AG10803 (cell line): ENCODE data around the gene WDFY4.

Experiments used
- DNase-seq: peaks from one replicate; pipeline ENCODE4 v3.0.0; 2010; ENCODE audit warnings: low read depth
- H3K4me3 ChIP-seq: 2 replicates; pipeline ENCODE4 v1.5.1; 2011; ENCODE audit warnings: mild to moderate bottlenecking, low read length, control low read depth
- CTCF ChIP-seq: conservative IDR thresholded peaks from 2 replicates; pipeline ENCODE4 v1.5.1; 2011; ENCODE audit warnings: mild to moderate bottlenecking, low read length, control low read depth, inconsistent platforms

WDFY4 gene

GRCh38 chr10:48903151-48903550 lies 218.5 kb downstream of the WDFY4 start:
- no peak for TF ChIP-seq CTCF
- H3K4me3 ChIP-seq: no peak overlapping the region
- DNase-seq: no peak

DNA sequence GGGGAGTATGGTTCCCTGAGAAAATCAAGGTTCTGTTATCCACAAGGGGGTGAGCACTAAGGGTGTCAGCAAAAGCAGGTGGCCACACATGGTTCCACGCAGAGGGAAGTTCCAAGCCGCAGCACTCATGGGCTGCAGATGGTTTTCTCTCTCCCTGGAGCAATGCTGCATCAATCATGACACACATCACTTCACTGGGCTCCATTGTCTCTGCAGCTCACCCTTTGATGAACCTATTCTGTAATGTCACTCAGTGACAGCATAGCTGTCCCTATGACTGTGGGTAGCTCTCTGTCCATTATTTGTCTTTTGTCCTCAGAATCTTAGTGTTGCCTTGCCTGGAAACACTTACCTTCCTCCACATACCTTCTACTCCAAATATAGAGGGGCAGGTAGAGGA lies 220.2 kb downstream of the WDFY4 start:
- TF ChIP-seq CTCF: no peak

DNA sequence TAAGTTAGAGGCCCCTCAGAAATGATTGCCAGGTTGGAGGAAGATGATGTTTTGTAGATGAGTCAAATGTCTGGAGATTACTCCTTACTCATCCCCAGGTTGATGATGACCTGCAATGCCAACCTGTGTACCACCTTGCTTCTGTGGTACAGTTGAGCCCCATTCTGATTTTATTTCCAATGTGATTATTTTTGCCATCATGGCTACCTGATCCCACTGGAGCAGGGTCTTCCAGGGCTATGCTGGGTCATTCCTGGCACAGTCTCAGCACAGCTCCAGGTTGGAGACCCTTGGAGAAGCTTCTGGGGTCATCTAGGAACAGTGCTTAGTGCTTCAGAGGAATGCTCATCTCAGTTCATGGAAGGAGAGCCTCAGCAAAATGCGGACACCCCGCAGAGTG lies 220.6 kb downstream of the WDFY4 start:
- DNase-seq: no peak
- H3K4me3 ChIP-seq: no peak overlapping the region
- TF ChIP-seq CTCF: no peak

More for the DNA sequence above, 220.2 kb downstream of the WDFY4 start:
- DNase-seq: no peak
- no peak overlapping the region for H3K4me3 ChIP-seq

- DNase-seq: no peak
- no peak for TF ChIP-seq CTCF
- H3K4me3 ChIP-seq: no peak overlapping the region
Measured at GRCh38 chr10:48906841-48907240, 222.2 kb downstream of the WDFY4 start.

DNA sequence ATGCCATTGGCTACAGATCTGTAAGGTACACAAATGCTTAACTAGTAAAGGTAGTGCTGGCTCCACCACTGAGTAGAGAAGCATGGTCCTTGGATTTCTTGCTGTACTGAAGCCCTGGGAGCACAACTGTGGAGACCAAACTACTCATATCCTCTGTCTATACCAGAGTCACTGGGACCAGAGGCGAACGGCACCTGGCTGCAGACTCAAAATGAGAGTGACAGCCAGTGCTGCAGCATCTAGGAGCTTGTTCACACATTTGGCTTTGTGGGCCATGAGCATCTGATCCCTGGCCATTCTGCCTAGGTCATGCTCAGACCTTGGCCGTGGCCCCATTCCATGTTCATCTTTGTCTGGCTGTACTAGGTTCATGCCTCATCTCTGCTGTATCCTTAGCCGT lies 223.1 kb downstream of the WDFY4 start:
- no peak overlapping the region for H3K4me3 ChIP-seq
- TF ChIP-seq CTCF: no peak
- DNase-seq: no peak

DNA sequence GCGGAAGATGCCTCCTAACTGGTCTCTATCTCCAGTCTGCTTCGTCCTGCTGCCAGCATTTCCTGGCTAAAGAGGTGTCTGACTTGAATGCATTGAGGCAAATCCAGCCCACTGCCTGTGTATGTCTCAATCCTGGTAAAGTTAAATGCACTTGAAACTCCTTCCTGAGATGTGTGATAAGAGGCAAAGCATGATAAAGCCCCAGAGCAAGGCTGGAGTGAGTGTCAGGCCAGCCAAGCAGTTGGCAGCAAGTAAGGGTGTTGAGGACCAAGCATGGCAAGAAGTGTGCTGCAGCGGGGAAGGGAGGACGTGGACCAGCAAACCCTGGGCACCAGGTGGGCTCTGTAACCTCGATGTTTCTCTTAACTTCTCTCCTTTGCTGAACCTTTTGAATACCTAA lies 225.9 kb downstream of the WDFY4 start:
- TF ChIP-seq CTCF: no peak
- H3K4me3 ChIP-seq: no peak overlapping the region
- no peak for DNase-seq

DNA sequence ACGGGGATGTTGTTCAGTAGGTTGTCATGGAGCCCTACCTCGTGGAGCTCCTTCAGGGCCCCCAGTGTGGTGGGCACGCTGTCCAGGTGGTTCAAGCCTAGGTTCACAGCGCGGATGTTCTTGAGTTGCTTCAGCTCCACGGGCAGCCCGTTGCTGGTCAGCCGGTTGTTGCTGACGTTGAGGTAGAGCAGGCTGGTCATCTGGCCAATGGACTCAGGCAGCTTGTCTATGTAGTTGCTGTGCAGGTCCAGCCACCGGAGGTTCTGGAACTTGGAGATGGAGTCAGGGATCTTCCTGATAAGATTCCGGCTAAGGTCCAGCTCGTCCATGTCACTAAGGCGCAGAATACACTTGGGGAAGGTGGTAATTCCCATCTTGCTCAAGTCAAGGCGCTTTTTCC lies 229.0 kb downstream of the WDFY4 start:
- no peak for DNase-seq
- TF ChIP-seq CTCF: no peak
- H3K4me3 ChIP-seq: no peak overlapping the region
